Breast epithelium (tissue), 3 donors: ENCODE data around the gene PSMG4.

Experiments
- POLR2A ChIP-seq: fragments of 450-650 bp; IDR thresholded peaks from one replicate; pipeline ENCODE4 v1.6.1; 2016; ENCODE audit warnings: antibody characterized with exemption, mild to moderate bottlenecking, moderate library complexity
- POLR2AphosphoS5 ChIP-seq, 3 donors: sonication (generic); formaldehyde crosslinking; IDR thresholded peaks; one replicate each; pipeline ENCODE4 v1.6.1; 2017; ENCODE audit warnings: antibody characterized with exemption in 3 of 3
- TF ChIP-seq, protein P1 (sequence below), 3 donors: fragments of 450-650 bp; IDR thresholded peaks; one replicate each; pipeline ENCODE4 v1.5.1; 2016 to 2017; ENCODE audit warnings: antibody characterized with exemption in 3 of 3, mild to moderate bottlenecking in 3 of 3, moderate library complexity in 3 of 3

DNA sequence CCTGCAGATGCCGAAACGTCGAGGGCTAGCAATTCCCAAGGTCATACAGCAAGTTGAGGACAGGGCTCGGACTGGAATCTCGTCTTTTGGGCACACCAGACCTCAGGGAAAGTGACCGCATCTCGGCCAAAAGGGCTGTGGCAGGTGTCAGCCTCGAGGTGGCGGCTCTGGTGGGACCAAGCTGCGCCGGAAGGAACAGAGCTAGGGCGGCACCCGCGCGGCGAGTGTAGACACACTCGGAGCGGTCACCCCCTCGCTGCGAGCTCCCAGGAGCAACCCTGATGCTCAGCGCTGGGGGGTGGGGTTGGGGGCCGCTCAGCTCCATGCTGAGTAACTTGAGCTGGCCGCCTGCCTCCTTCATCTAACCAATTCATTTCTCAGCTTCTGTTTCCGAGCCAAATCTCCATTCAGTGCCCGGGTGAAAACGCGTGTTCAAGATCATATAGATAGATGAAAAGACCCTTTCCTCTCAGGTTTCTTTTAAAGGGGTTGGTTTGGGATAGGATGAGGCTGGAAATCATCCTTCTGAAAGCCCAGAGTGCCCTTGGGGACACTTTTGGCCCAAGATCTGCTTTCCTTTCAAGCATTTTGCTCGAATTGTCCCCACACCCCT is 29.1 kb upstream of the PSMG4 start:
- TF ChIP-seq, protein P1, sequence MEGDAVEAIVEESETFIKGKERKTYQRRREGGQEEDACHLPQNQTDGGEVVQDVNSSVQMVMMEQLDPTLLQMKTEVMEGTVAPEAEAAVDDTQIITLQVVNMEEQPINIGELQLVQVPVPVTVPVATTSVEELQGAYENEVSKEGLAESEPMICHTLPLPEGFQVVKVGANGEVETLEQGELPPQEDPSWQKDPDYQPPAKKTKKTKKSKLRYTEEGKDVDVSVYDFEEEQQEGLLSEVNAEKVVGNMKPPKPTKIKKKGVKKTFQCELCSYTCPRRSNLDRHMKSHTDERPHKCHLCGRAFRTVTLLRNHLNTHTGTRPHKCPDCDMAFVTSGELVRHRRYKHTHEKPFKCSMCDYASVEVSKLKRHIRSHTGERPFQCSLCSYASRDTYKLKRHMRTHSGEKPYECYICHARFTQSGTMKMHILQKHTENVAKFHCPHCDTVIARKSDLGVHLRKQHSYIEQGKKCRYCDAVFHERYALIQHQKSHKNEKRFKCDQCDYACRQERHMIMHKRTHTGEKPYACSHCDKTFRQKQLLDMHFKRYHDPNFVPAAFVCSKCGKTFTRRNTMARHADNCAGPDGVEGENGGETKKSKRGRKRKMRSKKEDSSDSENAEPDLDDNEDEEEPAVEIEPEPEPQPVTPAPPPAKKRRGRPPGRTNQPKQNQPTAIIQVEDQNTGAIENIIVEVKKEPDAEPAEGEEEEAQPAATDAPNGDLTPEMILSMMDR (IDR thresholded peaks at IDR 0.05) = no peak
- TF ChIP-seq POLR2A (no peak), POLR2AphosphoS5 (IDR thresholded peaks at IDR 0.05) (no peak)
